Right lobe of liver (tissue), 6 donors: ENCODE measurements around the gene C1orf232. TPM values are rescaled to one million over a fixed set of nuclear protein-coding genes. Genes with fewer than 3 reads are reported as not detected.

ENCODE experiments used
- ATAC-seq, 4 donors: fragments of 200-7000 bp; cut with Tn5 transposase; one replicate each; pipeline ENCODE4 v1.9.1; 2020; ENCODE audit warnings: mild to moderate bottlenecking in 4 of 4, moderate library complexity in 4 of 4
- DNase-seq, 3 donors: peaks; one replicate each; pipeline ENCODE4 v3.0.0-alpha.2; 2020
- H3K27ac ChIP-seq, 3 donors: fragments of 200-600 bp; one replicate each; pipeline ENCODE4 v1.8.0; 2022
- H3K27me3 ChIP-seq, 2 donors: fragments of 200-600 bp; one replicate each; pipeline ENCODE4 v1.8.0; 2022
- H3K36me3 ChIP-seq, 4 donors: fragments of 200-600 bp; sonication (generic) in 1 of 4; one replicate each; pipeline versions ENCODE4 v1.5.1 to v1.8.0; 2017 to 2022; ENCODE audit warnings: control low read depth in 1 of 4
- H3K4me1 ChIP-seq, 4 donors: fragments of 200-600 bp; sonication (generic) in 1 of 4; one replicate each; pipeline versions ENCODE4 v1.5.1 to v1.8.0; 2017 to 2022; ENCODE audit warnings: control low read depth in 1 of 4
- H3K4me3 ChIP-seq, 3 donors: fragments of 200-600 bp; one replicate each; pipeline ENCODE4 v1.8.0; 2022
- H3K9me3 ChIP-seq, 4 donors: fragments of 200-600 bp; sonication (generic) in 1 of 4; one replicate each; pipeline versions ENCODE4 v1.5.1 to v1.8.0; 2017 to 2022; ENCODE audit warnings: control low read depth in 1 of 4
- CTCF ChIP-seq, 4 donors: fragments of 200-600 bp in 3 of 4; fragments of 450-650 bp in 1 of 4; IDR thresholded peaks; one replicate each; pipeline versions ENCODE4 v1.5.1 to v1.8.0; 2016 to 2022; ENCODE audit warnings: antibody characterized with exemption in 4 of 4, mild to moderate bottlenecking in 2 of 4
- POLR2A ChIP-seq: fragments of 450-650 bp; IDR thresholded peaks from one replicate; pipeline ENCODE4 v1.6.1; 2017; ENCODE audit warnings: antibody characterized with exemption, mild to moderate bottlenecking
- WGBS: methylation state at CpG from one replicate; pipeline ENCODE4 v1.1.6; 2018; ENCODE audit warnings: low coverage, low lambda C conversion rate; ENCODE audit not compliant: insufficient coverage; ENCODE audit errors: missing lambda C conversion rate; 5-methylcytosine and 5-hydroxymethylcytosine counted together
- intact Hi-C, 2 donors: fragments of 100-400 bp; cut with DNase I; formaldehyde crosslinking; loops; one replicate each; pipeline versions ENCODE4 v1.11.2 to v1.14.1; 2022
- total RNA-seq, 6 experiments: library from RNA; depleted of rRNA in 2 of 6; stranded (reverse); fragments of >200 nt in 2 of 6; fragmentation: NEBNext Ultra II Directional in 3 of 6; extraction: Animal tissue kit (Norgen Biotek cat#: 25700) in 3 of 6; gene quantifications; one replicate each; pipeline versions ENCODE4 v1.1.0 to v1.2.4, GENCODE V29; 2016 to 2023
- donor health status: DM: no; HTN: yes; CAD: no.
- donor health status: DM: no; HTN: no; CAD: no.
- donor health status: DM: no; HTN: no; CAD: no.
- donor health status: DM: no; HTN: yes; CAD: no.
- donor health status: DM: no; HTN: yes; CAD: no.

C1orf232 gene
- total RNA-seq, 6 experiments from 2014 or later: not detected

- Histone ChIP-seq H3K4me3 (no peak overlapping the region), H3K27ac (no peak overlapping the region), H3K9me3 (no peaks in the 10 kb centered on the region), H3K36me3 (peaks cover 0 to 16% (median 3%) of the 10 kb centered on the region in 4 donors), H3K27me3 (no peaks in the 10 kb centered on the region), H3K4me1 (peaks cover 0 to 34% (median 6%) of the 10 kb centered on the region in 4 donors)
- intact Hi-C loops: no loop called here
- 69% methylated on average over 9 of the region's 9 CpGs for WGBS
- TF ChIP-seq CTCF (IDR thresholded peaks at IDR 0.05) (no peak), POLR2A (no peak)
- ATAC-seq (no peak), DNase-seq (no peak)
These were observed 48.7 kb downstream of the C1orf232 start for GRCh38 chr1:26119892-26120608.

- DNase-seq (no peak), ATAC-seq (peak; percentile 20 to 50 (median 30))
- WGBS: 35% methylated on average over 12 of the region's 12 CpGs
- no peaks in the 10 kb centered on the region for H3K27me3 ChIP-seq
- H3K4me3 ChIP-seq: no peak overlapping the region
- peak overlapping the region in 2 of 3 donors; percentile 18 to 97 for H3K27ac ChIP-seq
- peaks cover 0 to 20% (median 3%) of the 10 kb centered on the region in 4 donors for H3K36me3 ChIP-seq
- peaks cover 5 to 45% (median 17%) of the 10 kb centered on the region in 4 donors for H3K4me1 ChIP-seq
- no peak for TF ChIP-seq CTCF (IDR thresholded peaks at IDR 0.05)
- no peak for TF ChIP-seq POLR2A
- no peaks in the 10 kb centered on the region for H3K9me3 ChIP-seq
- intact Hi-C loops: no loop called here
These were observed 54.4 kb downstream of the C1orf232 start for GRCh38 chr1:26114165-26114927.

Other genes with a start within 250 kb of the C1orf232 start
- gene PAFAH2, start 170.9 kb downstream of the C1orf232 start, total RNA-seq: 10 to 100 TPM; 13.2 to 25.2 (median 18.6) TPM
- gene EXTL1, start 147.2 kb downstream of the C1orf232 start, total RNA-seq: under 1 TPM in 2 of 6 experiments, not detected in 4; 0.06 to 0.19 TPM
- gene SLC30A2, start 122.8 kb downstream of the C1orf232 start, total RNA-seq: under 1 TPM in 5 of 6 experiments, not detected in 1; 0.07 to 0.31 (median 0.22) TPM
- 1 to 10 TPM in 1 of 6 experiments, under 1 TPM in 2, not detected in 3; 0.18 to 3.5 (median 0.49) TPM for gene TRIM63, start 101.3 kb downstream of the C1orf232 start, total RNA-seq
- 1 to 10 TPM; 3.8 to 7.5 (median 5.1) TPM for gene PDIK1L, start 57.1 kb downstream of the C1orf232 start, total RNA-seq
- gene FAM110D, start 9.9 kb downstream of the C1orf232 start, total RNA-seq: under 1 TPM; 0.22 to 0.53 (median 0.34) TPM
- 10 to 100 TPM; 16.8 to 39.6 (median 20.7) TPM for gene ZNF593, start 945 bp upstream of the C1orf232 start, total RNA-seq
- not detected for gene ZNF593OS, start 2.9 kb upstream of the C1orf232 start, total RNA-seq
- 1 to 10 TPM in 4 of 6 experiments, under 1 TPM in 2; 0.72 to 1.4 (median 1.1) TPM for gene CNKSR1, start 8.5 kb upstream of the C1orf232 start, total RNA-seq
- not detected for gene CATSPER4, start 21.6 kb upstream of the C1orf232 start, total RNA-seq
- 1 to 10 TPM; 5.2 to 7.8 (median 5.8) TPM for gene CEP85, start 65.2 kb upstream of the C1orf232 start, total RNA-seq
- gene SH3BGRL3, start 111.1 kb upstream of the C1orf232 start, total RNA-seq: 10 to 100 TPM; 26.3 to 61.8 (median 34.9) TPM
- 10 to 100 TPM in 1 of 6 experiments, 1 to 10 TPM in 5; 4.3 to 11.3 (median 7.0) TPM for gene UBXN11, start 137.7 kb upstream of the C1orf232 start, total RNA-seq
- gene CD52, start 149.0 kb upstream of the C1orf232 start, total RNA-seq: 10 to 100 TPM in 2 of 6 experiments, 1 to 10 TPM in 4; 2.8 to 17.6 (median 8.5) TPM
- 1 to 10 TPM in 2 of 6 experiments, under 1 TPM in 1, not detected in 3; 0.81 to 1.9 (median 1.7) TPM for gene CRYBG2, start 185.2 kb upstream of the C1orf232 start, total RNA-seq
- gene ZNF683, start 203.8 kb upstream of the C1orf232 start, total RNA-seq: under 1 TPM in 1 of 6 experiments, not detected in 5; 0.19 TPM
- under 1 TPM in 1 of 6 experiments, not detected in 5; 0.09 TPM for gene LIN28A, start 241.9 kb upstream of the C1orf232 start, total RNA-seq